ENCODE data around the gene AKIRIN2. TPM values are rescaled to one million over a fixed set of nuclear protein-coding genes. Genes with fewer than 3 reads are reported as not detected.

AKIRIN2 gene
- total and polyA plus RNA-seq, 9 of the 15 experiments (the other 6 are each of a cell fraction or from before 2014, with no cell fraction given), result 5.8 to 63.9 (median 28.1) TPM

GRCh38 chr6:87723170-87724078 is 21.4 kb upstream of the AKIRIN2 start (continued):
- peak; percentile 45; the same call in 1 of the 2 replicates for TF ChIP-seq HINFP (tag; conservative IDR thresholded peaks at IDR 0.05; ENCODE audit: low read depth)
- TF ChIP-seq DDX20 (tag; IDR thresholded peaks at IDR 0.05; ENCODE audit: low read depth), result peak; percentile 44; the same call in 1 of the 2 replicates
- TF ChIP-seq ETV6 (IDR thresholded peaks at IDR 0.05; ENCODE audit: borderline replicate concordance in 1 of 2, low read depth in 2 of 2, low read length in 1 of 2), result no peak
- TF ChIP-seq ETV6 (CRISPR knock-in tag; IDR thresholded peaks at IDR 0.05; ENCODE audit: borderline replicate concordance), result no peak
- TF ChIP-seq KDM4B (IDR thresholded peaks at IDR 0.05; ENCODE audit: borderline replicate concordance in 2 of 2, low read depth in 1 of 2), result no peak
- peak; percentile 92 for TF ChIP-seq DMBX1 (CRISPR knock-in tag; IDR thresholded peaks at IDR 0.05; ENCODE audit: borderline replicate concordance)
- TF ChIP-seq GABPB1 (CRISPR knock-in tag; IDR thresholded peaks at IDR 0.05), result 0 out of 2 replicates have a peak, but pooled peaks have one; percentile 12
- no peak for TF ChIP-seq CCAR2 (IDR thresholded peaks at IDR 0.05; ENCODE audit: low read depth, low read length)
- peak; percentile 49; the same call in 1 of the 2 replicates for TF ChIP-seq ETV5 (CRISPR knock-in tag; IDR thresholded peaks at IDR 0.05; ENCODE audit: low read depth)
- TF ChIP-seq, protein P1, sequence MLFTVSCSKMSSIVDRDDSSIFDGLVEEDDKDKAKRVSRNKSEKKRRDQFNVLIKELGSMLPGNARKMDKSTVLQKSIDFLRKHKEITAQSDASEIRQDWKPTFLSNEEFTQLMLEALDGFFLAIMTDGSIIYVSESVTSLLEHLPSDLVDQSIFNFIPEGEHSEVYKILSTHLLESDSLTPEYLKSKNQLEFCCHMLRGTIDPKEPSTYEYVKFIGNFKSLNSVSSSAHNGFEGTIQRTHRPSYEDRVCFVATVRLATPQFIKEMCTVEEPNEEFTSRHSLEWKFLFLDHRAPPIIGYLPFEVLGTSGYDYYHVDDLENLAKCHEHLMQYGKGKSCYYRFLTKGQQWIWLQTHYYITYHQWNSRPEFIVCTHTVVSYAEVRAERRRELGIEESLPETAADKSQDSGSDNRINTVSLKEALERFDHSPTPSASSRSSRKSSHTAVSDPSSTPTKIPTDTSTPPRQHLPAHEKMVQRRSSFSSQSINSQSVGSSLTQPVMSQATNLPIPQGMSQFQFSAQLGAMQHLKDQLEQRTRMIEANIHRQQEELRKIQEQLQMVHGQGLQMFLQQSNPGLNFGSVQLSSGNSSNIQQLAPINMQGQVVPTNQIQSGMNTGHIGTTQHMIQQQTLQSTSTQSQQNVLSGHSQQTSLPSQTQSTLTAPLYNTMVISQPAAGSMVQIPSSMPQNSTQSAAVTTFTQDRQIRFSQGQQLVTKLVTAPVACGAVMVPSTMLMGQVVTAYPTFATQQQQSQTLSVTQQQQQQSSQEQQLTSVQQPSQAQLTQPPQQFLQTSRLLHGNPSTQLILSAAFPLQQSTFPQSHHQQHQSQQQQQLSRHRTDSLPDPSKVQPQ (CRISPR knock-in tag; IDR thresholded peaks at IDR 0.05; ENCODE audit: borderline replicate concordance), result no peak; the same call in 1 of the 2 replicates
- TF ChIP-seq HDAC1 (IDR thresholded peaks at IDR 0.05), result peak in 1 of 2 experiments; percentile 91; a peak in 2 of 4 replicates
- TF ChIP-seq ZFP36 (IDR thresholded peaks at IDR 0.05; ENCODE audit: low read depth, low read length, partially characterized antibody), result no peak
- TF ChIP-seq ZNF354B (CRISPR knock-in tag; IDR thresholded peaks at IDR 0.05), result peak; percentile 72; the same call in 1 of the 2 replicates
- TF ChIP-seq SMAD1 (IDR thresholded peaks at IDR 0.05; ENCODE audit: low read depth, low read length, partially characterized antibody), result peak; percentile 40
- 0 out of 2 replicates have a peak, but pooled peaks have one; percentile 48 for TF ChIP-seq SP1 (CRISPR knock-in tag; IDR thresholded peaks at IDR 0.05)
- TF ChIP-seq ARID3A (IDR thresholded peaks at IDR 0.05; ENCODE audit: borderline replicate concordance, low read depth, low read length), result no peak; the same call in 1 of the 2 replicates
- peak; percentile 52; the same call in 1 of the 2 replicates for TF ChIP-seq TAL1 (IDR thresholded peaks at IDR 0.05)
- peak; percentile 74 for TF ChIP-seq SMAD3 (CRISPR knock-in tag; conservative IDR thresholded peaks at IDR 0.05)
- TF ChIP-seq WHSC1 (IDR thresholded peaks at IDR 0.05; ENCODE audit: low read length), result no peak
- TF ChIP-seq RBM22 (IDR thresholded peaks at IDR 0.05; ENCODE audit: low read depth, low read length, poor library complexity, severe bottlenecking), result no peak
